NCI-H226 (cell line): ENCODE measurements around the gene SNPH.
"Not testable (repeated sequence)": the region's sequence is repeated elsewhere in the genome, so short reads cannot be mapped to it uniquely, and the experiment has no call there.

ENCODE experiments used
- DNase-seq: peaks from one replicate; pipeline ENCODE4 v3.0.0-alpha.2; 2015

The SNPH gene

DNA sequence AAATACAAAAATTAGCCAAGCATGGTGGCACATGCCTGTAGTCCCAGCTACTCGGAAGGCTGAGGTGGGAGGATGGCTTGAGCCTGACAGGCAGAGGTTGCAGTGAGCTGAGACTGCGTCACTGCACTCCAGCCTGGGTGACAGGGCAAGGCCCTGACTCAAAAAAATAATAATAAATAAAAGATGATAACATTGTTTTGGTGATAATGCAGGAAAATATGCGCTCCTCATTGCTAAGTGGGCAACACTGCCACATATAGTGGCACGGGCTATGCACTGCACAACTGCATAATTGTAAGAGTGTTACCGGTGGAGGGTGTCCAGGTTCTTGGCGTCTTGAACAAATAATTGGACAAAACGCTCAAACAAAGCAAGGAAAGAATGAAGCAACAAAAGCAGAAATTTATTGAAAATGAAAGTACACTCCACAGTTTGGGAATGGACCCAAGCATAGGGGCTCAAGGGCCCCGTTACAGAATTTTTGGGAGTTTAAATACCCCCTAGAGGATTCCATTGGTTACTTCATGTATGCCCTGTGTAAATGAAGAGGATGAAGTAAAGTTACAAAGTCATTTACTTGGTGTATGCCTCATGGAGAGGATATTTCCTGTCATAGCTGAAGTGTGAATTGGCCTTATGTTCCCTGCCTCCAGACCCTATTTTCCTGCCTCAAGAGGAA lies 77.5 kb downstream of the SNPH start:
- not testable (repeated sequence) for DNase-seq

- no peak for DNase-seq
These were observed 79.1 kb downstream of the SNPH start for GRCh38 chr20:1345030-1345755.

- no peak for DNase-seq
These were observed 79.6 kb downstream of the SNPH start for GRCh38 chr20:1345756-1346093.

DNA sequence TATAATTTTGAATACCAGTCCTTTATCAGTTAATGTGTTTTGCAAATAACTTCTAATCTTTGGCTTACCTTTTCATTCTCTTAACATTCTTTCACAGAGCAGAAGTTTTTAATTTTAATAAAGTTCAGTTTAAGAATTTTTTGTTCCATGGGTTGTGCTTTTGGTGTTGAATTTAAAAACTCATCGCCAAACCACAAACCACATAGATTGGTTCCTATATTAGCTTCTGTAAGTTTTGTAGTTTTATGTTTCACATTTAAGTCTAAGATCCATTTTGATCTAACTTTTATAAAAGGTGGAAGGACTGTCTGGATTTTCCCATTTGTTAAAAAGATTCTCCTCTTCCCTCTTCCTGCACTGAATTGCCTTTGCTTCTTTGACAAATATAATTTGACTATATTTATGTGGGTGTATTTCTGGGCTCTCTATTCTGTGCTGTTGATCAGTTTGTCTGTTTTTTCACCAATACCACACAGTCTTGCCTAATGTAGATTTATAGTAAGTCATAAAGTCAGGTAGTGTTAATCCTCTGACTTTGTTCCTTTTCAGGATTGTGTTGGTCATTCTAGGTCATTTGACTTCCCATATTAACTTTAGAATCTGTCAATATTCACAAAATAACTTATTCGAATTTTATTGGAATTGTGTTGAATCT lies 80.3 kb downstream of the SNPH start:
- no peak for DNase-seq

DNA sequence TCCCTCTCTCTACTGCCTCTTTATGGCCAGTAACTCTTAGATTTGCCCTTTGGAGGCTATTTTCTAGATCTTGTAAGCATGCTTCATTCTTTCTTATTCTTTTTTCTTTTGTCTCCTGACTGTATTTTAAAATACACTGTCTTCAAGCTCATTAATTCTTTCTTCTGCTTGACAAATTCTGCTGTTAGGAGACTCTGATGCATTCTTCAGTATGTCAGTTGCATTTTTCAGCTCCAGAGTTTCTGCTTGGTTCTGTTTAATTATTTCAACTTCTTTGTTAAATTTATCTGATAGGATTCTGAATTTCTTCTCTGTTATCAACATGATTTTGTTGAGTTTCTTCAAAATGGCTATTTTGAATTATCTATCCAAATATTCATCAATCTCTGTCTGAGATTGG lies 87.9 kb downstream of the SNPH start:
- no peak for DNase-seq

GRCh38 chr20:1357921-1358671 lies 92.0 kb downstream of the SNPH start:
- DNase-seq: peak; percentile 24
